ENCODE measurements around the gene RNF112. TPM values are rescaled to one million over a fixed set of nuclear protein-coding genes. Genes with fewer than 3 reads are reported as not detected.
A peak's percentile ranks its signal among the peaks of the same experiment; 100 is the strongest.

Gene RNF112
- polyA plus RNA-seq, 3 donors = 0.57 TPM; not detected in 2

DNA sequence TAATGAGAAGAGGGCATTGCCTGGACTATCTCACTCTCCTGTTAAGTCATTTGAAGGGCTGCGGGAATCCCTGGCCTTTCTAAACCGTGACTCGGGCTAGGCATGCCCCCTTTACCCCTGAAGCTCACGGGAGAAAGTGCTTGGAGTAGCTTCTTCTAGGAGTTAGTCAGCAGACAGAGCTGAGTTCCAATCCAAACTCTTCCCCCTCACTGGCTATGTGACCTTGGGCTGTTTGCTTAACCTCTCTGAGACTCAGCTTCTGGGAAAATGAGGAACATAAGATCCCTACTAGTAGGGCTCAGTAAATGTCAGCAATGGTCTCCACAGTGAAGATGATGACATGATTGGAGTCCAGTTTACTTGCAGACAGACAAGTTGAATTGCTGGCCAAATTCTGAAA lies 42.8 kb upstream of the RNF112 start:
- Histone ChIP-seq H3K9ac (ENCODE audit: insufficient read depth, low read length, poor library complexity, severe bottlenecking) (no peak overlapping the region), H2AFZ (ENCODE audit: insufficient read depth, low read depth, low read length, poor library complexity, severe bottlenecking) (no peak overlapping the region), H3K4me3 (replicated peaks in 1 of 3; ENCODE audit: low read depth in 2 of 3, low read length in 3 of 3) (no peak overlapping the region), H3K27ac (ENCODE audit: low read depth in 1 of 2, low read length in 2 of 2) (peak overlapping the region in 1 of 2 donors; percentile 42), H3K4me2 (replicated peaks; ENCODE audit: extremely low read depth, low read length, poor library complexity, severe bottlenecking) (no peak overlapping the region), H3K36me3 (replicated peaks in 1 of 2; ENCODE audit: control insufficient read depth in 1 of 2, insufficient read depth in 2 of 2, low read length in 2 of 2) (no peaks in the 10 kb centered on the region), H3K27me3 (ENCODE audit: control insufficient read depth in 2 of 2, insufficient read depth in 2 of 2, low read length in 2 of 2) (peaks cover 0 to 11% of the 10 kb centered on the region in 2 donors), H3K79me2 (ENCODE audit: insufficient read depth, low read length) (no peaks in the 10 kb centered on the region), H3K4me1 (ENCODE audit: control insufficient read depth in 1 of 2, insufficient read depth in 2 of 2, low read length in 2 of 2) (peaks cover 52 to 57% of the 10 kb centered on the region in 2 donors), H3K9me3 (replicated peaks in 1 of 2; ENCODE audit: control insufficient read depth in 1 of 2, insufficient read depth in 1 of 2, low read length in 2 of 2) (no peaks in the 10 kb centered on the region), H4K20me1 (ENCODE audit: insufficient read depth, low read length) (no peaks in the 10 kb centered on the region)
- Mint-ChIP-seq H3K9me3 (peaks cover 0 to 3% (median 0%) of the 10 kb centered on the region in 7 donors), H3K27ac (peak overlapping the region in 5 of 7 donors; percentile 82 to 100 (median 97)), H3K27me3 (ENCODE audit: low read depth in 3 of 3) (peaks cover 9 to 36% (median 35%) of the 10 kb centered on the region in 3 donors), H3K4me3 (peak overlapping the region in 1 of 2 donors; percentile 46), H3K36me3 (peaks cover 0 to 11% of the 10 kb centered on the region in 2 donors), H3K4me1 (peaks cover 59% of the 10 kb centered on the region)
- intact Hi-C loops (cut with micrococcal nuclease) = loop anchor here (5.0 to 10.0 kb wide), 3 partner anchors 34 to 277 kb away; partner anchors contain the start of genes ALDH3A2 (in 2 of the 2) and RNF112 (in 1 of the 2)
- peak; percentile 42 to 63 (median 62) for DNase-seq
- WGBS (ENCODE audit: insufficient coverage) = no CpG with 5 or more reads among the region's 4 CpGs
- TF ChIP-seq CTCF (IDR thresholded peaks at IDR 0.05) = no peak

DNA sequence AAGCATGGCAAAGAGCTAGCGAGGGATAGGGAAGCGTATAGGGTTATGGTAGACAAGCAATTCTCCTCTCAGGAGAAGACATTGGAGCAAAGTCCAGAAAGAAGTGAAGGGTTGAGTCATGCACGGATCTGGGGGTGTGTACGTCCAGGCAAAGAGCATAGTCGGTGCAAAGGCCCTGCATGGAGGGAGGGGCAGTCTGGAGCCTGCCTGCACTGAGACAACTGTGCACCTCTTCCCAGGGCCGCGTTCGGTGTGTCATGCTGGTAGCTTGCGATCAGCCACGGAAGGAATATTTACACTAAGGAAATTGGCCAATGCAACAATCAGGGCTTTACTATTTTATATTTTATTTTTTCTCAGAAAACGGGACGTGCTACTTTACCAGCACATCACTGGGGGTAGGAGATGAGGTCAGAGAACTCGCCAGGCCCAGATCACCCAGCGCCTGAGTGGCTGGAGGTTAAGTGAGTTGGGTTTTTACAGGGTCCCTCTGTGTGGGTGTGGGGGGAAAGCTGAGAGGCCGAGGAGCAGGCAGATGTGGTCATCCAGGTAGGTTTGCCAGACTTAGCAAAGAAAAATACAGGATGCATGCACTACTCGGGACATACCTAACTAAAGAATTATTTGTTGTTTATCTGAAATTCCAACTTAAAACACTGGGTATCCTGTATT lies 41.8 kb upstream of the RNF112 start:
- no peak for TF ChIP-seq CTCF (IDR thresholded peaks at IDR 0.05)

More for the DNA sequence above, 41.8 kb upstream of the RNF112 start:
- H3K27me3 Mint-ChIP-seq (ENCODE audit: low read depth in 3 of 3) = peaks cover 6 to 34% (median 28%) of the 10 kb centered on the region in 3 donors
- Histone ChIP-seq H3K27me3 (ENCODE audit: control insufficient read depth in 2 of 2, insufficient read depth in 2 of 2, low read length in 2 of 2) (peaks cover 0 to 2% of the 10 kb centered on the region in 2 donors), H3K36me3 (replicated peaks in 1 of 2; ENCODE audit: control insufficient read depth in 1 of 2, insufficient read depth in 2 of 2, low read length in 2 of 2) (no peaks in the 10 kb centered on the region), H3K79me2 (ENCODE audit: insufficient read depth, low read length) (no peaks in the 10 kb centered on the region), H3K4me3 (replicated peaks in 1 of 3; ENCODE audit: low read depth in 2 of 3, low read length in 3 of 3) (peak overlapping the region in 1 of 3 experiments; percentile 53), H4K20me1 (ENCODE audit: insufficient read depth, low read length) (no peaks in the 10 kb centered on the region), H3K4me1 (ENCODE audit: control insufficient read depth in 1 of 2, insufficient read depth in 2 of 2, low read length in 2 of 2) (peaks cover 57 to 61% of the 10 kb centered on the region in 2 donors), H3K4me2 (replicated peaks; ENCODE audit: extremely low read depth, low read length, poor library complexity, severe bottlenecking) (peak overlapping the region; percentile 42), H3K27ac (ENCODE audit: low read depth in 1 of 2, low read length in 2 of 2) (peak overlapping the region in 1 of 2 donors; percentile 85), H3K9ac (ENCODE audit: insufficient read depth, low read length, poor library complexity, severe bottlenecking) (no peak overlapping the region), H3K9me3 (replicated peaks in 1 of 2; ENCODE audit: control insufficient read depth in 1 of 2, insufficient read depth in 1 of 2, low read length in 2 of 2) (no peaks in the 10 kb centered on the region), H2AFZ (ENCODE audit: insufficient read depth, low read depth, low read length, poor library complexity, severe bottlenecking) (no peak overlapping the region)
- H3K4me1 Mint-ChIP-seq = peaks cover 65% of the 10 kb centered on the region
- 97% methylated on average over 5 of the region's 16 CpGs for WGBS (ENCODE audit: insufficient coverage)
- peak overlapping the region; percentile 94 to 100 (median 97) for H3K27ac Mint-ChIP-seq
- peaks cover 3 to 14% of the 10 kb centered on the region in 2 donors for H3K36me3 Mint-ChIP-seq
- no peak for DNase-seq
- peaks cover 0 to 3% (median 0%) of the 10 kb centered on the region in 7 donors for H3K9me3 Mint-ChIP-seq
- peak overlapping the region in 1 of 2 donors; percentile 81 for H3K4me3 Mint-ChIP-seq
- intact Hi-C loops (cut with micrococcal nuclease) = loop anchor here (5.0 to 10.0 kb wide), 3 partner anchors 33 to 276 kb away; partner anchors contain the start of genes ALDH3A2 (in 2 of the 2) and RNF112 (in 1 of the 2)
